HG03095 (cell line): Measurements from ENCODE around the gene LIX1L.

Experiments
- ATAC-seq: cut with Tn5 transposase; IDR thresholded peaks from one replicate; pipeline ENCODE4 v1.9.1; 2021; ENCODE audit warnings: moderate library complexity; ENCODE audit not compliant: unreplicated experiment

The LIX1L gene

GRCh38 chr1:145963265-145964019, 5.6 kb upstream of the LIX1L start:
- no peak for ATAC-seq

DNA sequence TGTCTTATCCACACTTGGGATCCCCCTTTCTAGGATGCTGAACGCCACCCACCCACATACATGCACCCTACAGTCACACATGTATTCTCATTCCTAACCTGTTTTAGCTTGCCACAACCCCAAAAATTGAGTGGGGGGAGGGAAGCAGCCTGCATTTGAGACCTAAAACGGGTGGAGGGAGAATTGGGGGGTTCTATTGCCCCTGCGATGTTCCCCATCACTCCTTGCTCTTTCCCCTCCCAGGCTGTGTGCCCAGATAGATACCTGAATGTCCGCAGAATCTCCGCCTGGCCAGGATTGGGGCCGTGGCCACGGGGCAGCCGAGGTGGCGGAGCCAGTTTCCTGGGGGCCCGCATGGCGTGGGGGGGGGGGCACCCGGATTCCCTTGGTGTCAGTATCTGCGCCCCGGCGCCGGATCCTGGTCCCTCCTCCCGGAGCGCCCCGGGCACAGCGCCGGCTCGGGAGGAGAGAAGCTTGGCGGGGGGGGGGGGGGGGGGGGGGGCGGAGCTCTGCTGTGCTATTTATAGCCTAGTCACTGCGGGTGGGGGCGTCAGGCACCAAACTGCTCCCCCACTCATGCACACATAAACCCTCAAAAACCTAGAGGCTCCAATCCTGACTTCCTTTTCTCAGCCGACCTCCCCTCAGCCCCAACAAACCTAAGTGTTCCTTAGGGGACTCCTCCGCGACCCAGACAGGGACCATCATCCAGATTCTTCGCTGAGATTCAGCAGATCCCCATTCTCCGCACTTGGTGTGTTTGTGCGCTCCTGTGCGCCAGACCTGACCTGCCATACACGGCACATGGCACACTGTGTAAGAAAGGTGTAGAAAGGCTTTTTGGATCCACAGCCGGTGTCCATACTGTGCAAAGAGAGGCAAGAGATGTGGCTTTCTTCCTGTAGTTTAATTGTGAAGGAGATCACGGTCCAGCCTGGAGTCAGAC, 4.6 kb upstream of the LIX1L start:
- ATAC-seq: no peak

GRCh38 chr1:145961425-145962156, 3.8 kb upstream of the LIX1L start:
- ATAC-seq: no peak

- ATAC-seq: no peak
Observed at GRCh38 chr1:145961109-145961424, 3.2 kb upstream of the LIX1L start.

DNA sequence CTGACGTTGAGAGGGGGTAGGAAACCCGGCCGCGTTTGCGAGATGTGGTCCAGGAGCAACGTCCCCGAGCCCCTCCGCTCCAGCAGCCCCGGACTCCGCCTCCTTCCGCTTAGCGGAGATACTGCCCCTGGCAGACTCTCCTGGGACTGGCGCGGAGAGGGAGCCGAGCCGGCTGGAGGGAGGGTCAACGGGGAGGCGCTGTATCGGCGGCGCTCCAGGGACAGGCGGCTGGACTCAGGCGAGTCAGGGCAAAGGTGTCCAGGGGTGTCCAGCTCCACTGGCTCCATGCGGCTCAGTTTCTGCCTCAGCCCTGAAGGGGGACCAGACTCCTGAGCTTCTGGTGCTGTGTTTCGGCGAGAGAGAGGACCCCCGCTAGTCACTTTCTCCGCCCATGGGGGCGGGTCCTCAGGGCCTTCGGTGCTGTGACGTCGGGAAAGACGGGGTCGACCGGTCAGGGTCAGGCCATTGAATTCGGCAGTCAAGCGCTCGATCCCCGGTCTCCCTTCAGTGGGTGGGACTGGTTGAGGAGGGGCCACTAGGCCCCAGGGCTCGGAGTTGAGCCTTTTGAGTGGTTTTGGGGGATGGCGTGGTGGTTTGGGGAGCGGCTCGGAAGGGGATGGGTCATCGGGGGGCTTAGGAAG, 2.8 kb upstream of the LIX1L start:
- no peak for ATAC-seq

GRCh38 chr1:145959957-145960467, 2.2 kb upstream of the LIX1L start:
- no peak for ATAC-seq

DNA sequence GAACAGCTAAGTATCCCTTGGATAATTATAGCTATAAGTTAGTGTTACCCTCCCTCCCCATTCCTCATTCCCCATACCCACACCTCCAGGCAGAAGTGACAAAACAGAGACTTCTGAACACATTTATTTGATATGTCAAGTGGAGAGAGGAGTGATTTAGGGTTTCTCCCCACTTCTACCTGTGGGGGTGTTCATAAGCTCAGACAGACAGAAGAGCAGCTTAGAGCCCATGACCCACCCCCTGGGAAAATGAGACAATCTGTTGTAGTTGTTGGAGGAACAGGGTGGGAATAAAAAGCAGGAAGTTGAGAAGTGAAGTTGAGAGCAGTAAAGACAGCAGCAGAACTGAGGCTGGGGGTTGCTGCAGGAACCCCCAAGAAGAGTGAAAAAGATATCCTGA, 1.5 kb upstream of the LIX1L start:
- ATAC-seq: no peak

GRCh38 chr1:145958734-145959133, 917 bp upstream of the LIX1L start:
- no peak for ATAC-seq

DNA sequence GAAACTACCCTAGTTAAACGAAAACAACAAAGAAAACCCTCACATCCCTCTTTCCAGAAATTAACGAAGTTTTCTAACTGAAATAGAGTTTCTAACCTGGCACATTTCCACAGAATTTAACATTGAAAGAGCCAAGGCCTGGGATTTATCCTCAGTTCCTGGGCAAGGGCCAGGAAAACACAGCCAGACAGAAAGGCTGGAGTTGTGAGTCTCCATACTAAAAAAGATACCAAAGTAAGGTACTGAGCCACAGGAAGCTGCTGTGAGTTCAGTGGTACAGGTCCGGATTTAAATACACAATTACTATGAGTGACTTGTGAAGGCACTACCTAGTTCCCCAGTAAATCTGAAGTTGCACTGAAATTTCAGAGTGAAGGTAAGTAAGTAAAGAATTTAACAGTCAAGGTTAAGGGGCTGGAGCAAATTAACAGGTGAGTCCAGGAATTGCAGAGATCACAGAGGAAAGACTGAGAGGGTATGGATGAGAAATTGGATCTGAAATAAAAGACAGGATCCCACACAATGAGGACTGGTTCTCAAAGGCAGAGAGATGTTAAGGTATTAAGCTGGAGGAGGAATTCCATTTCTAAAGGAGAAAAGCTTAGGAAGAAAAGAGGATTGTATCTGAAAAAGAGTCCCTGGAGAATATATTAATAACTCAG, 905 bp downstream of the LIX1L start:
- ATAC-seq: no peak

DNA sequence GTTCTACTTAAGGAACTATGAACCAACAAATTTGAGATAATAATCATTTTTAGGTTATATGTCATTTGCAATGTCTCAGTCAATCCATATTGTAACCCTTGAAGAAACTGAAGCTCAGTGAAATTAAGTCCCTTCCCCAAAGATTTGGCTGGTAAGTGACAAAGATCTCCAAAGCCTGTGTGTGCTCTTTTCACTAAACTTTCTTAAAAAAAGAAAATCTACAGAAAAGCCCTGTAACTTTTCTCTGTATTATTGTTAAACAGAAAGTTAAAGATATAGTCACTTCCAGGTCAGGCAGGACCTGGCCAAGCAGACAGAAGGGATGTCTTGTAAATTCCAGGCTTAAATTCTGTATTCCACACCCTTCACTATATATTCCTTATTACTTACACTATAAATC, 1.5 kb downstream of the LIX1L start:
- no peak for ATAC-seq

- ATAC-seq: no peak
Observed at GRCh38 chr1:145955436-145955835, 2.4 kb downstream of the LIX1L start.

DNA sequence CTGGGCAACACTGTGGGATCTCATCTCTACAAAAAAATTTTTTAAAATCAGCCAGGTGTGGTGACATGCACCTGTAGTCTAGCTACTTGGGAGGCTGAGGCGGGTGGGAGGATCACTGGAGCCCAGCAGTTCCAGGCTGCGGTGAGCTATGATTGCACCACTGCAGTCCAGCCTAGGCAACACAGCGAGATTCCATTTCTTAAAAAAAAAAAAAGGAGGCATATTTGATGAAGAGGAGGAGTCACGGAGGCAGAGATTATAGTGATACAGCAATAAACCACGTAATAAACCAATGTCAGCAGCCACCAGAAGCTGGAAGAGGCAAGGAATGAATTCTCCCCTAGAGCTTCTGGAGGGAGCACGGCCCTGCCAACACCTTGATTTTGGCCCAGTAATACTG, 4.0 kb downstream of the LIX1L start:
- ATAC-seq: no peak

GRCh38 chr1:145952903-145953302, 4.9 kb downstream of the LIX1L start:
- ATAC-seq: no peak

DNA sequence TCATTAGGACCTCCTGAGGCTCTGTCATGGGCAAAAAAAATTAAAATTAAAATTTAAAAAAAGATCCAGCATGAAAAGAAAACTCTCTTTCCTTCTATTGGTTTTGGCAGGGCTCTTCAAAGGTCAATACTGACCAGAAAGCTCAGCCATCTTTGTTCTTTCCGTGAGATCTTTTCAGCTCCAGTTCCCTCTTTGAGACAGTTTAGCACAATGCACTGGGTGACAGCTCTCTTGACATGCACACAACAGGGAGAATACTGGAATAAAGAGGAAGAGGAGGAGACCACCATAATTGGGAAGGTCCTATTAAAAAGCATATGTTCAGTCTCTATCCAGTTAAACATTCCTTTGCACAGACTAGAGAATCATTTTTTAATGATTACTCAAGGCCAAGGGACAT, 6.3 kb downstream of the LIX1L start:
- no peak for ATAC-seq

- ATAC-seq: no peak
Observed at GRCh38 chr1:145949219-145949618, 8.6 kb downstream of the LIX1L start.

- ATAC-seq: no peak
Observed at GRCh38 chr1:145947551-145947950, 10.3 kb downstream of the LIX1L start.

GRCh38 chr1:145946477-145946986, 11.3 kb downstream of the LIX1L start:
- ATAC-seq: no peak

DNA sequence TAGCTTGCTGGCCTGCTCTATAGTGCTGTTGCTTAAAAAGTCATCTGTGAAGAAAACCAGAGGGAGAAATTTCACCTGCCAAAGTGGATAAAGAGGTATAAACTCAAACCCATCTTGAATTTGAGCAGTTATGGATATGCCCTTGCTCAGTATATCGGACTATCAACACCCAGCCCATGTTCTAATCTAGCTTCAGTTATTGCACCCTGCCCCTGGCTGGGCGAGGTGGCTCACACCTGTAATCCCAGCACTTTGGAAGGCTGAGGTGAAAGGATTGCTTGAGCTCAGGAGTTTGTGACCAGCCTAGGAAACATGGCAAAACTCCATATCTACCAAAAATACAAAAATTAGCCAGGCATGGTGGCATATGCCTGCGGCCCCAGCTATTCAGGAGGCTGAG, 13.3 kb downstream of the LIX1L start:
- ATAC-seq: no peak

DNA sequence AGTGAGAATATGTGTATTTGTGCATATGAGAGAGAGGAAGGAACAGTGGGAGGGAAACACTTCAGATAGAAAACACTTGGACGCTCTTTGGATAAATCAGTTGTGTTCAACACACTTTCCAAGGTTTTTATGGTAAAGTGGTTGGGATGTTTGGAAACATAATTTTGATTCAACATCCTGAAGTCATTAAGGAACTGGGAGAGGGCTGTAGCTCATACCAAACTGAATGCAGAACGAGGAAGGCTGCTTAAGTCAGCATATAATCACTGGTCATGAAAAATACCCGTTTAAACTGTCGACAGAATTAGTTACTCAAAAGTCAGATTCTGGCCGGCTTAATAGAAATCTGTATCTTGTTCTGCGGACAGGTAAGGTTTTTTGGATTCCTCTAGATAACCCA, 14.9 kb downstream of the LIX1L start:
- ATAC-seq: no peak

- no peak for ATAC-seq
Observed at GRCh38 chr1:145942405-145942804, 15.4 kb downstream of the LIX1L start.
